Left ventricle myocardium superior (tissue), 1 donor: ENCODE results near the gene SIK3. TPM values are rescaled to one million over a fixed set of nuclear protein-coding genes. Genes with fewer than 3 reads are reported as not detected.

ENCODE experiments used
- ATAC-seq: fragments of 200-7000 bp; cut with Tn5 transposase; one replicate; pipeline ENCODE4 v1.9.1; 2020; ENCODE audit warnings: mild to moderate bottlenecking, moderate library complexity
- DNase-seq: peaks from one replicate; pipeline ENCODE4 v3.0.0-alpha.2; 2020
- intact Hi-C: fragments of 100-400 bp; cut with micrococcal nuclease; formaldehyde crosslinking; loops from one replicate; pipeline ENCODE4 v1.11.0; 2022
- total RNA-seq: library from RNA; stranded (reverse); fragmentation: NEBNext Ultra II Directional; extraction: Animal tissue kit (Norgen Biotek cat#: 25700); gene quantifications from one replicate; pipeline ENCODE4 v1.2.1, GENCODE V29; 2021
- donor health status: DM: no; HTN: yes; CAD: no; lungs with severe emphysema.

Gene SIK3
- total RNA-seq, 1 donor from 2014 or later = 31.9 TPM

DNA sequence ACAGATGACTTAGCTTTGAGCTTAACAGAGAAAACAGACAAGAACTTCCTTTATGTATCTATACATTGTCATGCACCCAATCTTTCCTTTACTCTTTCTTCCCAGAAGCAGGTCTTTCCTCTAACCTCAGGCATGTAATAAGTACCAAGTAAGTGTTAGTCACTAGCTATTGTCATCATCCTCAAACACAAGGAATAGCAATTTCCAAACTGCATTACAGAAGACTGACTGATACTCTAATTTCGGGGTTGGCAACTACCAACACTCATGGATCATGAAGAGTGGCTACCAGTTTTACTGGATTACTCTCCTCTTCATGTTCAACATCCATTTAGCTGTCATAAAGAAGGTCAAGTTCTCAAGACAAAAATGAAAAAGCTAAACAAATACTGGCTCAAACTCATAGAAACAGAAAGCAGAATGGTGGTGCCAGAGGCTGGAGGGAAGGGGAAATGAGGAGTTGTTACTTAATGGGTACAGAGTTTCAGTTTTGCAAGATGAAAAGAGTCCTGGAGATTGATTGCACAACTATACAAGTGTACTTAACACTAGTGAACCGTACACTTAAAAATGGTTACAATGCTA is 111.6 kb downstream of the SIK3 start:
- DNase-seq = no peak

DNA sequence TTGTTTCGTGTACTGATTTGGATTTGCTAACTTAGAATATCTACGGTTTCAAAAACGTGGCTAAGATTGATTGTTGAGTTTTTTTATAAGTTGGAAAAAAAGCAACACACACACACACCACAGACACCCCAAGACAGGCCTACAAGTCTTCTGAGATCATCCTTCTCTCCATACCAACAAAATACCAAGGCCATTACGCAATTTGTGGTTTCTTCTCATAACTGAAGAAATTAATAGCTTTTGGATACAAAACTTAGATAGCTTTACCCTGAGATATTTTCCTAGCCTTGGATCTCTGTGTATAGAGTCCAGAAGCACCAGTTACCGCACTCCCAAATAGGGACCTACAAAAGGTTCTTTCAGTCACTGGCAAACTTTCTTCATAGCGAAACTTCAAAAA is 113.6 kb downstream of the SIK3 start:
- DNase-seq (no peak), ATAC-seq (peak; percentile 41)
- intact Hi-C loops = no loop called here

More for the DNA sequence above, 111.6 kb downstream of the SIK3 start:
- ATAC-seq = peak; percentile 34
- intact Hi-C loops = no loop called here

DNA sequence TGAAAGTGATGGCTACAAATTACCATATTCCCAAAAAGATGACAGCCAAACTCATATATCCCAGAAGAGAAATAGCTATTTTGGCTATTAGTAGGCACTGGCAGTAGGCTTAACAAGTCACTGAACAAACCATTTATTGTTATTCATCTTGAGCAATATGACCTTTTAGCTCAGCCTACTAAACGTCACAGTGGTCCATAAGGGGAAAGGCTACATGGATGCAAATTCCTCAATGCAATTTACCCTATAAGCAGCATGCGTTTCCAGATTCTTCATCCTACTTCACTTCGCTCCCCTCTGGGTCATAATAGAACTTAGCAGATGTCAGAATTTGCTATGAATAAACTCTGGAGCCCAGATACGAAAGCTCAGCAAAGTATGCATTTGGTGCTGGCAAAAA is 114.0 kb downstream of the SIK3 start:
- ATAC-seq (peak; percentile 11), DNase-seq (no peak)
- intact Hi-C loops = no loop called here

DNA sequence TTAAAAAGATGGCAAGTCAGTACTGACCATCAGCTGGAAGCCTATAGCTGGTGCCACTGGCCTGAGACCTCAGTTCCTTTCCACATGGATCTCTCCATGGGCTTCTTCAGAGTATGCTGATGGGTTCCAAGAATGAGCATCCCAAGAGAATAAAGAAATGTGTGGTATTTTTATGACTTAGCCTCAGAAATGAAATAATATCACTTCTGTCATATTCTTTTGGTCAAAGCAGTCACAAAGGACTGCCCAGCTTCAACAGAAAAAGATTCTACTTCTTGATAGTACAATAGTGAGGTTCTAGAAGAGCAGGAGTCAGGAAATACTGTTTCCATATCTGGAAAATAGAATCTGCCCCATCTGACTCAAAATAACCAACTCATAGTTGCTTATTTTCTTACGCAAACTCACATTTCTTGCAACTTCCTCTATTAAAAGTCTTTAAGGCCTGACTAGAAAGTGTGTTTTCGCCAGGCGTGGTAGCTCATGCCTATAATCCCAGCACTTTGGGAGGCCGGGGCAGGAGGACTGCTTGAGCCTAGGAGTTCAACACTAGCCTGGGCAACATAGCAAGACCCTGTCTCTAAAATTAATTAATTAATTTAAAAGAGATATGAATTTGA is 116.9 kb downstream of the SIK3 start:
- no peak for DNase-seq
- intact Hi-C loops = no loop called here
- no peak for ATAC-seq

DNA sequence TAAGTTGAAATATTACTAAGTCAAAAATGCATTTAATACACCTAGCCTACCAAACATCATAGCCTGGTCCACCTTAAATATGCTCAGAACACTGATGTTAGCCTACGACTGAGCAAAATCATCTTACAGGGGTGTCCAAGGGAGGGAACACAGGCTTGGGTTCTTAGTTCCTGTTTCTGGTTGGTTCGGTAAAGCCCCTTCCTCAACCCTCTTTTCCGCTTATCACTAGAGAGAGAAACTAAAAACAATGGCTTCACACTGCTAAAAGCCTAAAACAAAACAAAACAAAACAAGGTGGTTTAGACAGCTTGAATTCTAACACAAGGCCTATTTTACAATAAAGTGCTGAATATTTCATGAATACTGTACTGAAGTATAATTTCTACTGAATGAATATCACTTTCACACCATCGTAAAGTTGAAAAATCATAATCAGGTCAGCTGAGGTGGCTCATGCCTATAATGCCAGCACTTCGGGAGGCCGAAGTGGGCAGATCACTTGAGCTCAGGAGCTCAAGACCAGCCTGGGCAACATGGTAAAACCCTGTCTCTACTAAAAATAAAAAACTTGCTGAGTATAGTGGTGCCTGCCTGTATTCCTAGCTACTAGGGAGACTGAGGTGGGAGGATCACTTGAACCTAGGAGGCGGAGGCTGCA is 118.0 kb downstream of the SIK3 start:
- DNase-seq (no peak), ATAC-seq (peak; percentile 15)
- intact Hi-C loops = no loop called here

DNA sequence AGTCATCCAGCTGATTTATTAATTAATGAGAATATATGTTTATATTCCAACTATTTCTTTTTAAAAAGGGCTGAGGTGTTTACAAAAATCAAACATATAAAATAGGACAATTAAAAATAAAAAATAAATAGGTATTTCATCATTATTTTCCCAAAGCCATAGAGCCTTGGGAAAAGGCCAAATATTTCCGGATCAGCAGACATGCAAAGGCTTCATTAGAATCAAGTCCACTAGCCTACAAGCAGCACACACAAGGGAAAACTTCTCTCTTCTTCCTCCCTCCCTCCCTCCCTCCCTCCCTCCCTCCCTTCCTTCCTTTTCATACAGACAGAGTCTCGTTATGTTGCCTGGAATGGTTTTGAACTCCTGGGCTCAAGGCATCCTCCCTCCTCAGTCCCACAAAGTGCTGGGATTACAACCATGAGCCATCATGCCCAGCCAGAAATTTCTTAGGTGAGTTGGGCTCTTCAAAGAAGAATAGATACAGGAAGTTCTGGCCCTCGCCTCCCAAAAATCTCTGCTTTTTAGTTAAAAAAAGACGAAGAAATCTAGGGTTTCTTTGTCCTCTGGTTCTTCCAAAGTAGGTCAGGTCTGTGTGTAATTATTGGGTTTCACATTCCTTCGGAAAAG is 121.2 kb downstream of the SIK3 start:
- DNase-seq (no peak), ATAC-seq (no peak)
- intact Hi-C loops = no loop called here

DNA sequence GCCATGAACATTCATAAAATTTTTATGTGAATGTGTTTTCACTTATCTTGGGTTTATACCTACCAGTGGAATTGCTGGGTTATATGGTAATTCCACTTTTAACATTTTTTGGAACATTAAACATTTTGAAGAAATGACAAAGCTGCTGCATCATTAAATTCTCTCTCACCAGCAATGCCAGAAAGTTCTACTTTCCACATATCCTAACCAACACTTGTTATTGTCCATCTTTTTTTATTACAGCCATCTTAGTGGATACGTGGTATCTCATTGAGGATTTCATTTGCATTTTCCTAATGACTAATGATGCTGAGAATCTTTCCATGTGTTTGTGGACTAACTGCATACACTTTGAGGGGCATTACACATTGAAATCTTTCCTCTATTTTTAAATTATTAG is 122.6 kb downstream of the SIK3 start:
- intact Hi-C loops = no loop called here
- ATAC-seq (no peak), DNase-seq (no peak)

DNA sequence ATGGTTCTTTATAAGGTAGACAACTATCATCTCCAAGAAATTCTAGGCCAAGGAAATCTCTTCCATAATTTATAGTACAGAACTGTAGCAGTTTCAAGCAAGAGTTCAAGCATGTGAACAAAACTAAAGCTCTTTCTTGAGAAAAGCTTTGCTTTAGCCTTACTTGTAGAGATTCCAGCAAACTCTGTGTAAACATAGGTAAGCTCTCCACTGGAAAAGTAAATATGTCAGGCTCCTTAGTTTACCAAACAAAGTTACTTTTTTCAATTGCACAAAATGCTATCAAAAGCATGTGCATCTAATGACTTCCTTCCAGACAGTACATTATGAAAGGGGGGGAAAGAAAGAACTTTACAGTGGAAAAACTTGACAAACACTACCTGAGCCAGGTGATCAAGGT is 125.0 kb downstream of the SIK3 start:
- ATAC-seq = no peak

DNA sequence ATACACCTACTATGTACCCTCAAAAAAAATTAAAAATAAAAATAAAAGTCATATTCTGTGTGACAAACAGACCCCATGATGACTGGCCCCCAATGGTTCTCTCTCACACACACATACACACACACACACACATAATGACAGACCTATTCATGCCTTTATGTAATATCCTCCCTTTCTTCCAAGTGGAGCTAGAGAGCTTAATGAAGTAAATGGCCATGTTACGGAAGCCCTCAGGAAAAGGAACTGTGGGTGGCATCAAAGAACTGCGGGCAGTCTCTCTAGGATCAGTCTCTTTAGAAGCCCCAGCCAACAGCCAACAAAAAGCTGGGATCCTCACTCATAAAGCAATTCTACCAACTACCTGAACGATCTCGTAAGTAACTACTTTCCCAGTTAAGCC is 125.5 kb downstream of the SIK3 start:
- intact Hi-C loops = no loop called here
- DNase-seq = no peak
- peak; percentile 20 for ATAC-seq

More for the DNA sequence above, 125.0 kb downstream of the SIK3 start:
- no peak for DNase-seq
- intact Hi-C loops = no loop called here

DNA sequence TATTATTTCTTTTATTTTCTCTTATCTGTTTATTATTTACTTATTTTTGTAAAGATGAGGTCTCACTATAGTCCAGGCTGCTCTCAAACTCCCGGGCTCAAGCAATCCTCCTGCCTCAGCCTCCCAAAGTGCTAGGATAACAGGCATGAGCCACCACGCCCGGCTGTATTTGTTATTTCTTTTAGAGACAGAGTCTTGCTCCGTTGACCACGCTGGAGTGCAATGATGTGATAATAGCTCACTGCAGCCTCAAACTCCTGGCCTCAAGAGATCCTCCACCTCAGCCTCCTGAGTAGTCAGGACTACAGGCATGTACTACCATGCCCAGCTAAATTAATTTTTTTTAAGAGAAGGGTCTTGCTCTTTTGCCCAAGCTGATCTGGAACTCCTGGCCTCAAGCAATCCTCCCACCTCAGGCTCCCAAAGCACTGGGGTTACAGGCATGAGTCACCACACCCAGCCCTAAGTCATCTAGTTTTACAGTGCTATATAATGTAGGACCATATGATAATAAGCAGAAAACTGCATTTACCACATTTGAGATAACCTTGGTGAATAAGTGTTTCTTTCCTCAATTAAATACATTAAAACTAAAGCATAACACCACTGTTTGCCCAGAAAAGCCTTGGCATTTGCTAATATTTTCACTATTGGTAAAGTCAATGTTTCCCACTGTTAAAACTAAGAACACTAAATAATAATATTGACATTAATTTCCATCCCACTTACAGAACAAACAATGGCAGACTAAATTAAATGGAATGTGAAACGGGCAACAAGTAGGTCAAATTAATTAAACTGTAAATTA is 127.5 kb downstream of the SIK3 start:
- intact Hi-C loops = no loop called here
- no peak for ATAC-seq
- no peak for DNase-seq

DNA sequence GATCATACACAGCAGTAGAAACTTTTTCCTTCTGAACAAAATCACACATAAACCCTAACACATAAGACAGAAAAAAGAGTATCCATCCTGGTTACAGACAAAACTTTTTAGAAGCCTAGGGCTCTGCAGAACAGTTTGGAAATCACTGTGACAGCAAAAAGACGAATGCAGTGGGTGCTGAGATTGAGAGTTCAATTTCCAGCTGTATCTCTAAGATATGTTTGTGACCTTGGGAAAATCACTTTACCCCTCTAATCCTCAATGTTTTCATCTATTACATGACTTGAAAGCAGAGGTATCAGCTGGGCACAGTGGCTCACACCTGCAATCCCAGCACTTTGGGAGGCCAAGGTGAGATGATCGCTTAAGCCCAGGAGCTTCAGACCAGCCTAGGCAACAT is 128.5 kb downstream of the SIK3 start:
- no peak for DNase-seq
- ATAC-seq = no peak
- intact Hi-C loops = no loop called here

DNA sequence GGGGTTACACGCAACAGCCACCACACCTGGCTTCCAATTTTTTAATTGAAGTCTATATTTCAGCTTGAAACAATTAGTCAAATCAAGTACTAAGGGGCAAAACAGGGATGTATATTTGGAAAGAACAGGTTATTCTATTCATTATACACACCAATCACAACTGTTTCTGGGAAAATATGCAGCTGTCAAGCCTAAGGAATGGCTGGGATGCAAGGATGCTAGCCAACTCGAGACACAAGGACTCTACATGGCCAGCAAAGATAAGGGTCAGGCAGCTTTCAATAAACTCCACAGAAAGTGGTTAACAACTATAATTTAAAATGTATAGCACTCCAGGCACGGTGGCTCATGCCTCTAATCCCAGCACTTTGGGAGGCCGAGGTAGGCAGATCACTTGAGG is 134.0 kb downstream of the SIK3 start:
- ATAC-seq (no peak), DNase-seq (no peak)
- intact Hi-C loops = no loop called here

DNA sequence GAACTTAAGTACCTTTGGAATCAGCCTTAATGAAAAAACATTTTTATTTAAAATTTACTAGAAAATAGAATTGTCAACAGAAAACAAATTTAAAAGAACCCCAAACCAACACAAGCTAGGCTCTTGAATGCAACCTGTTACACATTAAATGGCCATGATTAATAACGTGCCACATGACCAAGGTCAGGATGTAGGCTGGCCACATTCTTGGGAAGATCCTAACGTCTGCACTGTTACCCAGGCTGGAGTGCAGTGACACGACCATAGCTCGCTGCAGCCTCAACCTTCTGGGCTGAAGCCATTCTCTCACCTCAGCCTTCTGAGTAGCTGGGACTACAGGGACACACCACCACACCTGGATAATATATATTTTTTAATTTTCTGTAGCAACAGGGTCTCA is 134.4 kb downstream of the SIK3 start:
- no peak for ATAC-seq
- DNase-seq = no peak
- intact Hi-C loops = no loop called here

DNA sequence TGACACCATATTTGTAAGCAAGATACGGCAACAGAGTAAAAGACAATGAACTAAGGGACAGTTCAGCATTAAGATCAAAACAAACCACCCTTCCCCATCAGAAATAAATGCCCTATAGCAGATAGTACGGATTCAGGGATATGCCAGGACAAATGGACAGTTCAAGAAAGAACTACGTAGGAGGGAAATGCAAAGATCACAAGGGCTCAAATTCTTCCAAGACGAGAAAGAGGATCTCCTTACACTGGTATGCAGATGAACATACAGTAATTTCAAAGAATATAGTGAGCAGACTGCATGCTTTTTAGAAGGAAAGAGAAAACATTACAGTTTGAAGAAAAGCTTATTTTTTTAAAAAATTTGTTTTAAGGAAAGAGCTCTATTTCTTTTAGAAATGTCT is 136.1 kb downstream of the SIK3 start:
- DNase-seq (no peak), ATAC-seq (no peak)
- intact Hi-C loops = no loop called here

DNA sequence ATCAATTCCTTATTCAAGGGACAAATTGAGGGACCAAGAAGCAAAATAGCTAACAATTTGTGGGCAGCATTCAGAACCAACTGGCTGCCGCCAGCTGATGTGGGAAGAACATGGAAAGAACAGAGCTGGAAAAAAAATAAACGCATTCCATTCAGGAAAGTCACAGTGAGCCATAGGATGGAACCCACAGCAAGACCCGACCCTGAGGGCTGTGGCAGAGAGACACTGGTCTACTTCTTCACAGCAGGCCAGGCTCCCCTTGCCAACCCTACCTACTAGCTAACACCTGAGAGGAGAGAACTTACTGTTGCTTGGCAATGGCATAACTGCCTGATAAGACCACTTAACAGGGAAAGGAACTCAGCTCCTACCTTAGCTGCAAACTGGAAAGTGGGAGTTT is 137.3 kb downstream of the SIK3 start:
- DNase-seq (no peak), ATAC-seq (peak; percentile 36)
- intact Hi-C loops = no loop called here

DNA sequence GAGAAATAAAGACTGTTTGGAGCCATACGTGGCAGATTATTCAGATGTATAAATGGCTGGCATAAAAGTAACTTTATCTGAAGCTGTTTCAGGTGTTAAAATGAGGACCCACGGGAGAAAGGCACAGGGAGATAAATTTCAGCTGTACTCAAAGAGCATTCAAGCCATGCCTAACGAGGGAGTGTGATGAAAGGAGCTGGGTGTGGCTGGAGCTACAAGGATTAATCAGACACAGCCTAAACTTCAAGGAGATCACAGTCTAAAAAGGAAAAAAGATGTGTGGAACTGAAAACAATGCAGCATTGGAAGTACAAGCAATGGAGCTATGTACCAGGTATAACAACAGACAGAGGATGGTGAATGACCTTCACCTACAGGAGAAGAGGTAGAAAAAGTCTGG is 140.0 kb downstream of the SIK3 start:
- DNase-seq = no peak
- intact Hi-C loops = no loop called here
- ATAC-seq = no peak

DNA sequence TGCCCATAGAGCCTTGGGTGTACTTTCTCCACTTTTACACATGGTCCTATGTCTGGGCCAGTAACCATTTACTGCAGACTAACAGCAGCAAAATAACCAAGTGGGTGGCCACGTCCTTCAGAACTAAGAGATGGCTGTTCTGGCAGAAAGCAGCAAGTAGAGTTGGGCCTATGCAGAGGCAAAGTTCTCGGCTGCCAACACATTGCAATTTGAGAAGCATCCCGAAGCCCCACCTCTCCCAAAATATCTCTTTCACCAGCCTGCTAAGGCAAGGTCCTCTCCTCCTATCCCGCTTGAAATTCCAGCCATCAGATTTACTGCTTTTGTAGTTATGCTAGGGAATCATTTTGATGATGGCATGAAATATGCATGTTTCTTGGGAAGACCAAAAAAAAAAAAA is 142.3 kb downstream of the SIK3 start:
- ATAC-seq = peak; percentile 90
- no peak for DNase-seq
- intact Hi-C loops = no loop called here

DNA sequence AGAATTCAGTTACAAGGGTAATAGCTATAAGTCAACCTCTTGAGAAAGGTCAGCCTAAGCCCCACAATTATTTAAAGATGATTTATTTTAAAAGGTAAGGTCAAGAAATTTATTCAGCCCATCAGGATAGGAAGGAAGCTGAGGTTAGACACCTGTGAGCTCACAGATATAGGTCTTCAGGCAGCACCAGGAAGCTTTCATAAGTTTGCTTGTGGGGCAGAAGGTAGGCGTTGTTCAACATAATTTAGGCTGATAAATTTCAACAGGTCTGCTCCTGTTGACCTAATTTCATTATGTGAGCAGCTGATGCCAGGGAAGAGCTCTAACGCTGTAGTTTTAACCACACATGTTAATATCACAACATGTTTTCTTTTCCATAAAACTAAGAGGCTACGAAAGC is 142.7 kb downstream of the SIK3 start:
- no peak for DNase-seq
- intact Hi-C loops = no loop called here
- ATAC-seq = peak; percentile 15

DNA sequence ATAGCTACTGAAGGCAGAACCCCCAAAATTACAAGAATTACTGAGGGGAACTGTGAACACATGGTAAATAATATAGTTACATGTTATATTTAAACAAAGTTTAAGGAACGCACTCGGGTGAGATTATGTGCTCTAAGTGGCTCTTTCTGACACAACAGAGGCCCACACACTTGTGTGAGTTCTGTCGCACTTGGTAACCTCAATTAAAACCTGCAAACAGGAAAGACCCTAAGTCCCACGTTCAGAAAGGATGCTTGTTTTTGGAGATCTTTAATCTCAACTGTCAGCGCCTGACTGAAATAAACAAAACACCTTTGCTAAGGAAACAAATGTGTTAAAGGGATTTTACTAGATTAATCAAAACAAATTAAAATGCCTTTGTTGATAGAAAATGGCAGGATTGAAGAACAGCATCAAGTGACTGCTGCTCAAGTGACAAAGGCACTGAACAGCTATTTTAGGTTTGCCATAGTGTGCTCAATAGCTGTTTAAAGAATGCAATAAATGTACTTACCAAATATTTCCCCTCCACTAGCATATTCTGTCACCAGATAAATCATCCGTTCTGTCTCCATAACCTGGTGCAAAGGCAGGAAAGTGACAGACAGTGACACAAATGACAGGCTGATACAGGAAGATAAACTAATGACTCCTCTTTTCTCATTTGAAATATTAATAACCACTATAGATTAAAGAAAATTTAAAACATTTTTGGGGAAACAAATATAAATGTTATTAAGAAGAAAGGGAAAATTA is 144.5 kb downstream of the SIK3 start:
- no peak for DNase-seq
- ATAC-seq = no peak
- intact Hi-C loops = no loop called here
